Suprapubic skin (tissue), 3 donors: ENCODE results near the gene NTPCR.

Experiments used
- POLR2AphosphoS5 ChIP-seq, 3 donors: sonication (generic); formaldehyde crosslinking; IDR thresholded peaks; one replicate each; pipeline ENCODE4 v1.6.1; 2017; ENCODE audit warnings: antibody characterized with exemption in 3 of 3
- TF ChIP-seq, protein P1 (sequence below), 2 donors: fragments of 200-600 bp in 1 of 2; fragments of 450-650 bp in 1 of 2; sonication (generic) in 1 of 2; IDR thresholded peaks; one replicate each; pipeline ENCODE4 v1.5.1; 2016 to 2019; ENCODE audit warnings: antibody characterized with exemption in 2 of 2, mild to moderate bottlenecking in 1 of 2, moderate library complexity in 1 of 2

DNA sequence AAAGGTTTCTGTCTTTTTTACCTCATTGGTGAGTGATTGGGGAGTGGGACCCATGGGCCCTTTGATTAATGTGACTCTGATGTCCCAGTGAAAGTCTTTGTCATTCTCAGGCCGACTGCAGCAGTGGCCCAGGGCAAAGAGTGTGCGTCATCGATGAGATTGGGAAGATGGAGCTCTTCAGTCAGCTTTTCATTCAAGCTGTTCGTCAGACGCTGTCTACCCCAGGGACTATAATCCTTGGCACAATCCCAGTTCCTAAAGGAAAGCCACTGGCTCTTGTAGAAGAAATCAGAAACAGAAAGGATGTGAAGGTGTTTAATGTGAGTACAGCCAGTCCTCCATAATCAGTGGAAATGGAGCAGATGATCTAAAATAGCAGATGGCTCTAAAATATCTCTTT lies 19.4 kb downstream of the NTPCR start:
- TF ChIP-seq POLR2AphosphoS5 (IDR thresholded peaks at IDR 0.05) = no peak
- TF ChIP-seq, protein P1, sequence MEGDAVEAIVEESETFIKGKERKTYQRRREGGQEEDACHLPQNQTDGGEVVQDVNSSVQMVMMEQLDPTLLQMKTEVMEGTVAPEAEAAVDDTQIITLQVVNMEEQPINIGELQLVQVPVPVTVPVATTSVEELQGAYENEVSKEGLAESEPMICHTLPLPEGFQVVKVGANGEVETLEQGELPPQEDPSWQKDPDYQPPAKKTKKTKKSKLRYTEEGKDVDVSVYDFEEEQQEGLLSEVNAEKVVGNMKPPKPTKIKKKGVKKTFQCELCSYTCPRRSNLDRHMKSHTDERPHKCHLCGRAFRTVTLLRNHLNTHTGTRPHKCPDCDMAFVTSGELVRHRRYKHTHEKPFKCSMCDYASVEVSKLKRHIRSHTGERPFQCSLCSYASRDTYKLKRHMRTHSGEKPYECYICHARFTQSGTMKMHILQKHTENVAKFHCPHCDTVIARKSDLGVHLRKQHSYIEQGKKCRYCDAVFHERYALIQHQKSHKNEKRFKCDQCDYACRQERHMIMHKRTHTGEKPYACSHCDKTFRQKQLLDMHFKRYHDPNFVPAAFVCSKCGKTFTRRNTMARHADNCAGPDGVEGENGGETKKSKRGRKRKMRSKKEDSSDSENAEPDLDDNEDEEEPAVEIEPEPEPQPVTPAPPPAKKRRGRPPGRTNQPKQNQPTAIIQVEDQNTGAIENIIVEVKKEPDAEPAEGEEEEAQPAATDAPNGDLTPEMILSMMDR (IDR thresholded peaks at IDR 0.05) = no peak
